LHCN-M2 (cell line): Measurements from ENCODE around the gene SLC23A2. TPM values are rescaled to one million over a fixed set of nuclear protein-coding genes. Genes with fewer than 3 reads are reported as not detected.

Experiments
- DNase-seq: peaks from one replicate; pipeline ENCODE4 v3.0.0-alpha.2; 2012; ENCODE audit warnings: low read depth
- total RNA-seq: library from RNA; depleted of rRNA; stranded (reverse); fragments of >200 nt; gene quantifications from 2 replicates; pipeline ENCODE4 v1.2.3, GENCODE V29; 2014

SLC23A2 gene
- total RNA-seq, 1 experiment from 2014 or later = 14.6 TPM

GRCh38 chr20:4966826-4967751 is 34.2 kb downstream of the SLC23A2 start:
- DNase-seq = no peak

GRCh38 chr20:4962241-4962855 is 39.0 kb downstream of the SLC23A2 start:
- DNase-seq = no peak

GRCh38 chr20:4961746-4962145 is 39.6 kb downstream of the SLC23A2 start:
- DNase-seq = peak; percentile 52

- peak; percentile 33 for DNase-seq
Observed at GRCh38 chr20:4959592-4959991, 41.7 kb downstream of the SLC23A2 start.

- DNase-seq = no peak
Observed at GRCh38 chr20:4957939-4958362, 43.4 kb downstream of the SLC23A2 start.

- DNase-seq = no peak
Observed at GRCh38 chr20:4957187-4957586, 44.1 kb downstream of the SLC23A2 start.

GRCh38 chr20:4956200-4956810 is 45.0 kb downstream of the SLC23A2 start:
- DNase-seq = peak; percentile 60

- DNase-seq = no peak
Observed at GRCh38 chr20:4953881-4954280, 47.4 kb downstream of the SLC23A2 start.

- no peak for DNase-seq
Observed at GRCh38 chr20:4952229-4952628, 49.1 kb downstream of the SLC23A2 start.

- peak; percentile 68 for DNase-seq
Observed at GRCh38 chr20:4951299-4951698, 50.0 kb downstream of the SLC23A2 start.

GRCh38 chr20:4950841-4951240 is 50.5 kb downstream of the SLC23A2 start:
- DNase-seq = no peak

- DNase-seq = no peak
Observed at GRCh38 chr20:4950437-4950836, 50.9 kb downstream of the SLC23A2 start.

GRCh38 chr20:4949833-4950178 is 51.5 kb downstream of the SLC23A2 start:
- no peak for DNase-seq

- no peak for DNase-seq
Observed at GRCh38 chr20:4947817-4948559, 53.3 kb downstream of the SLC23A2 start.

GRCh38 chr20:4946986-4947385 is 54.3 kb downstream of the SLC23A2 start:
- DNase-seq = no peak

- DNase-seq = no peak
Observed at GRCh38 chr20:4946585-4946984, 54.7 kb downstream of the SLC23A2 start.

- DNase-seq = peak; percentile 36
Observed at GRCh38 chr20:4944518-4945313, 56.6 kb downstream of the SLC23A2 start.

- DNase-seq = no peak
Observed at GRCh38 chr20:4942331-4942730, 59.0 kb downstream of the SLC23A2 start.

- no peak for DNase-seq
Observed at GRCh38 chr20:4937407-4938319, 63.6 kb downstream of the SLC23A2 start.

- DNase-seq = no peak
Observed at GRCh38 chr20:4936851-4937406, 64.4 kb downstream of the SLC23A2 start.
